ENCODE measurements around the gene TRIML2.

Gene TRIML2

GRCh38 chr4:188109157-188109755 is at the start of gene TRIML2:
TRIML2 (minus strand) TSS chr4:188109603; CDS start chr4:188105368, 4,235 bp downstream.
- no peak for DNase-seq

GRCh38 chr4:188158336-188158735 is 48.9 kb upstream of the TRIML2 start:
- no peak for DNase-seq

- no peak for DNase-seq
Measured at GRCh38 chr4:188154668-188155405, 45.4 kb upstream of the TRIML2 start.

GRCh38 chr4:188147776-188148175 is 38.4 kb upstream of the TRIML2 start:
- no peak for DNase-seq

- DNase-seq: no peak
Measured at GRCh38 chr4:188147176-188147575, 37.8 kb upstream of the TRIML2 start.

- DNase-seq: no peak
Measured at GRCh38 chr4:188146618-188147017, 37.2 kb upstream of the TRIML2 start.

- no peak for DNase-seq
Measured at GRCh38 chr4:188145601-188146000, 36.2 kb upstream of the TRIML2 start.

GRCh38 chr4:188143731-188144130 is 34.3 kb upstream of the TRIML2 start:
- DNase-seq: no peak

- DNase-seq: no peak
Measured at GRCh38 chr4:188139671-188140070, 30.3 kb upstream of the TRIML2 start.

- DNase-seq: no peak
Measured at GRCh38 chr4:188139141-188139540, 29.7 kb upstream of the TRIML2 start, which contains the start of gene TRIML1. TRIML1 (plus strand) TSS chr4:188139441; CDS start chr4:188139559, 118 bp downstream.

- no peak for DNase-seq
Measured at GRCh38 chr4:188138227-188138626, 28.8 kb upstream of the TRIML2 start.

GRCh38 chr4:188132232-188132631 is 22.8 kb upstream of the TRIML2 start:
- no peak for DNase-seq

GRCh38 chr4:188130355-188130754 is 21.0 kb upstream of the TRIML2 start:
- DNase-seq: no peak

GRCh38 chr4:188127214-188127874 is 17.9 kb upstream of the TRIML2 start:
- no peak for DNase-seq

- DNase-seq: no peak
Measured at GRCh38 chr4:188121530-188121929, 12.1 kb upstream of the TRIML2 start.

- no peak for DNase-seq
Measured at GRCh38 chr4:188117631-188118324, 8.4 kb upstream of the TRIML2 start.

- DNase-seq: no peak
Measured at GRCh38 chr4:188113156-188113555, 3.8 kb upstream of the TRIML2 start.

- no peak for DNase-seq
Measured at GRCh38 chr4:188111955-188112354, 2.6 kb upstream of the TRIML2 start.

- no peak for DNase-seq
Measured at GRCh38 chr4:188110741-188111471, 1.5 kb upstream of the TRIML2 start.

- DNase-seq: no peak
Measured at GRCh38 chr4:188110036-188110435, 633 bp upstream of the TRIML2 start.

GRCh38 chr4:188107931-188108843 is 1.2 kb downstream of the TRIML2 start:
- DNase-seq: no peak

GRCh38 chr4:188106454-188106853 is 2.9 kb downstream of the TRIML2 start:
- no peak for DNase-seq
